Measurements from ENCODE around the gene SKA1. TPM values are rescaled to one million over a fixed set of nuclear protein-coding genes. Genes with fewer than 3 reads are reported as not detected.
"Not testable (repeated sequence)": the region's sequence is repeated elsewhere in the genome, so short reads cannot be mapped to it uniquely, and the experiment has no call there.

SKA1 gene
- total RNA-seq, 1 experiment from 2014 or later: 20.6 TPM

DNA sequence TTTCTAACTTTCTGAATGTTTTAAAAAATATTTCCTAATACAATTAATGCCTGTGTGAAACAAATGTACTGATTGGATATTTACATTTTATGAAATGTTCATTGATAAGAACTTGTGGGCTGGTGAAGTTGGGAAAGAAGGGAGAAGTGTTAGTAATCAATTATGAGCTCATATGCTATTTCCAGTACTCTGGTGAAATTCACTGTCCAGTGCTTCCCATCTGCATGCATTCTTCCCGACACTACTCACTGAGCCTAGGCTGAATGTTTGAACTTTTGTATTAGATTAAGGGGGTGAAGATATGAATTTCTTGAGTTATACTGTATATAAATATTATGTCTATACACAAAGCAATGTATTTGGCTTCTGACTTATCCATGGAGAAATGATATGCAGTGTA, 36.0 kb downstream of the SKA1 start:
- no peak overlapping the region for H3K27ac ChIP-seq (ENCODE audit: insufficient read length, low read depth, low read length)
- no peak overlapping the region for H3T11ph ChIP-seq (ENCODE audit: low read length)
- H2BK20ac ChIP-seq (ENCODE audit: low read depth, low read length, poor library complexity, severe bottlenecking): no peak overlapping the region
- H2BK120ac ChIP-seq (ENCODE audit: low read depth, low read length, poor library complexity, severe bottlenecking): no peak overlapping the region
- no peak overlapping the region for H4K8ac ChIP-seq (replicated peaks; ENCODE audit: insufficient read length, low read depth, low read length)
- H2AK5ac ChIP-seq (ENCODE audit: insufficient read length, low read length): no peak overlapping the region
- H2BK5ac ChIP-seq (ENCODE audit: insufficient read length, low read length): no peak overlapping the region
- Mint-ChIP-seq H3K4me3 (no peak overlapping the region), H3K27ac (no peak overlapping the region), H3K9me3 (no peaks in the 10 kb centered on the region), H3K4me1 (peaks cover 27 to 42% of the 10 kb centered on the region in 2 experiments), H3K27me3 (ENCODE audit: low read depth) (peaks cover 9% of the 10 kb centered on the region), H3K36me3 (ENCODE audit: insufficient read depth in 1 of 3, low read depth in 3 of 3) (no peaks in the 10 kb centered on the region; a peak in 1 of 7 replicates)
- no peak overlapping the region for H2AFZ ChIP-seq (ENCODE audit: low read length)
- peaks cover 4% of the 10 kb centered on the region; the same call in 1 of the 2 replicates for H3K4me1 ChIP-seq (ENCODE audit: insufficient read depth, low read length)
- H3K79me1 ChIP-seq (ENCODE audit: insufficient read depth, low read depth, low read length, poor library complexity, severe bottlenecking): no peaks in the 10 kb centered on the region
- H3K23me2 ChIP-seq (ENCODE audit: insufficient read length, low read depth, low read length, poor library complexity, severe bottlenecking): no peaks in the 10 kb centered on the region
- H3K9me3 ChIP-seq (ENCODE audit: control insufficient read depth, low read depth, low read length): no peaks in the 10 kb centered on the region
- no peak overlapping the region for H2BK15ac ChIP-seq (ENCODE audit: low read depth, low read length)
- no peak overlapping the region for H3K4ac ChIP-seq (ENCODE audit: low read depth, low read length)
- no peak overlapping the region for H4K91ac ChIP-seq (ENCODE audit: insufficient read length, low read depth, low read length)
- no peaks in the 10 kb centered on the region for H3K79me2 ChIP-seq (ENCODE audit: insufficient read depth, low read length)
- H3K18ac ChIP-seq (ENCODE audit: insufficient read length, low read depth, low read length): no peak overlapping the region
- no peak overlapping the region for H4K5ac ChIP-seq (ENCODE audit: insufficient read length, low read depth, low read length)
- H3K9ac ChIP-seq (ENCODE audit: extremely low read depth, insufficient read length, low read length): no peak overlapping the region
- TF ChIP-seq CTCF (conservative IDR thresholded peaks at IDR 0.05): no peak
- no peak overlapping the region for H2BK12ac ChIP-seq (ENCODE audit: insufficient read length, low read depth, low read length)
- H3K4me2 ChIP-seq (ENCODE audit: insufficient read depth, insufficient read length, low read length): no peak overlapping the region
- no peak for DNase-seq
- H3K27me3 ChIP-seq (ENCODE audit: insufficient read depth, low read length): no peaks in the 10 kb centered on the region
- H4K20me1 ChIP-seq (ENCODE audit: control insufficient read depth, insufficient read depth, insufficient read length): no peaks in the 10 kb centered on the region
- H3K23ac ChIP-seq (ENCODE audit: insufficient read length, low read depth, low read length): no peak overlapping the region
- H3K56ac ChIP-seq (ENCODE audit: insufficient read length, low read depth, low read length): no peak overlapping the region
- no peak overlapping the region for H3K14ac ChIP-seq (ENCODE audit: insufficient read depth, low read length)
- WGBS (ENCODE audit: extremely low coverage, insufficient read length, low lambda C conversion rate): no CpG with 5 or more reads among the region's 1 CpG

- not testable (repeated sequence) for H4K20me1 ChIP-seq (ENCODE audit: control insufficient read depth, insufficient read depth, insufficient read length); H3K9ac ChIP-seq (ENCODE audit: extremely low read depth, insufficient read length, low read length); H3K4me3 Mint-ChIP-seq; H3K14ac ChIP-seq (ENCODE audit: insufficient read depth, low read length); H3K27ac Mint-ChIP-seq; H3K4me1 ChIP-seq (ENCODE audit: insufficient read depth, low read length); H3K27me3 Mint-ChIP-seq (ENCODE audit: low read depth); H3K79me2 ChIP-seq (ENCODE audit: insufficient read depth, low read length); H2BK5ac ChIP-seq (ENCODE audit: insufficient read length, low read length); H4K91ac ChIP-seq (ENCODE audit: insufficient read length, low read depth, low read length); H3K79me1 ChIP-seq (ENCODE audit: insufficient read depth, low read depth, low read length, poor library complexity, severe bottlenecking); H3K23ac ChIP-seq (ENCODE audit: insufficient read length, low read depth, low read length); H3K4me2 ChIP-seq (ENCODE audit: insufficient read depth, insufficient read length, low read length); H2BK12ac ChIP-seq (ENCODE audit: insufficient read length, low read depth, low read length); H4K5ac ChIP-seq (ENCODE audit: insufficient read length, low read depth, low read length); H4K8ac ChIP-seq (replicated peaks; ENCODE audit: insufficient read length, low read depth, low read length); H3K4me1 Mint-ChIP-seq; H3K56ac ChIP-seq (ENCODE audit: insufficient read length, low read depth, low read length); H3K4ac ChIP-seq (ENCODE audit: low read depth, low read length); H3K27me3 ChIP-seq (ENCODE audit: insufficient read depth, low read length); H2AK5ac ChIP-seq (ENCODE audit: insufficient read length, low read length); H3K18ac ChIP-seq (ENCODE audit: insufficient read length, low read depth, low read length); H3T11ph ChIP-seq (ENCODE audit: low read length); H2BK20ac ChIP-seq (ENCODE audit: low read depth, low read length, poor library complexity, severe bottlenecking); H2AFZ ChIP-seq (ENCODE audit: low read length); H2BK120ac ChIP-seq (ENCODE audit: low read depth, low read length, poor library complexity, severe bottlenecking); DNase-seq; H3K27ac ChIP-seq (ENCODE audit: insufficient read length, low read depth, low read length); H3K23me2 ChIP-seq (ENCODE audit: insufficient read length, low read depth, low read length, poor library complexity, severe bottlenecking); H3K9me3 ChIP-seq (ENCODE audit: control insufficient read depth, low read depth, low read length); H2BK15ac ChIP-seq (ENCODE audit: low read depth, low read length)
- peaks cover 36% of the 10 kb centered on the region in 2 experiments for H3K9me3 Mint-ChIP-seq
- no CpG with 5 or more reads among the region's 3 CpGs for WGBS (ENCODE audit: extremely low coverage, insufficient read length, low lambda C conversion rate)
- H3K36me3 Mint-ChIP-seq (ENCODE audit: insufficient read depth in 1 of 3, low read depth in 3 of 3): peaks cover 12 to 33% (median 19%) of the 10 kb centered on the region in 3 experiments
Measured at GRCh38 chr18:50416832-50417231, 42.0 kb downstream of the SKA1 start.
